ENCODE data around the gene YBEY.

YBEY gene

GRCh38 chr21:46253610-46254124, 32.5 kb upstream of the YBEY start:
- H3K9me3 ChIP-seq (ENCODE audit: control insufficient read depth, insufficient read depth, low read length), result no peaks in the 10 kb centered on the region
- no peaks in the 10 kb centered on the region for H3K4me1 ChIP-seq (ENCODE audit: insufficient read depth, low read length)
- H3K36me3 ChIP-seq (ENCODE audit: insufficient read depth, low read length), result peaks cover 45% of the 10 kb centered on the region
- H3K9ac ChIP-seq (ENCODE audit: low read depth, low read length), result no peak overlapping the region

- H3K36me3 ChIP-seq (ENCODE audit: insufficient read depth, low read length), result peaks cover 48% of the 10 kb centered on the region
- H3K4me1 ChIP-seq (ENCODE audit: insufficient read depth, low read length), result no peaks in the 10 kb centered on the region
- no peaks in the 10 kb centered on the region for H3K9me3 ChIP-seq (ENCODE audit: control insufficient read depth, insufficient read depth, low read length)
- H3K9ac ChIP-seq (ENCODE audit: low read depth, low read length), result no peak overlapping the region
Observed at GRCh38 chr21:46254208-46254975, 31.8 kb upstream of the YBEY start.

GRCh38 chr21:46255166-46255565, 31.0 kb upstream of the YBEY start:
- H3K4me1 ChIP-seq (ENCODE audit: insufficient read depth, low read length), result no peaks in the 10 kb centered on the region
- peaks cover 50% of the 10 kb centered on the region for H3K36me3 ChIP-seq (ENCODE audit: insufficient read depth, low read length)
- no peak overlapping the region for H3K9ac ChIP-seq (ENCODE audit: low read depth, low read length)
- no peaks in the 10 kb centered on the region for H3K9me3 ChIP-seq (ENCODE audit: control insufficient read depth, insufficient read depth, low read length)

DNA sequence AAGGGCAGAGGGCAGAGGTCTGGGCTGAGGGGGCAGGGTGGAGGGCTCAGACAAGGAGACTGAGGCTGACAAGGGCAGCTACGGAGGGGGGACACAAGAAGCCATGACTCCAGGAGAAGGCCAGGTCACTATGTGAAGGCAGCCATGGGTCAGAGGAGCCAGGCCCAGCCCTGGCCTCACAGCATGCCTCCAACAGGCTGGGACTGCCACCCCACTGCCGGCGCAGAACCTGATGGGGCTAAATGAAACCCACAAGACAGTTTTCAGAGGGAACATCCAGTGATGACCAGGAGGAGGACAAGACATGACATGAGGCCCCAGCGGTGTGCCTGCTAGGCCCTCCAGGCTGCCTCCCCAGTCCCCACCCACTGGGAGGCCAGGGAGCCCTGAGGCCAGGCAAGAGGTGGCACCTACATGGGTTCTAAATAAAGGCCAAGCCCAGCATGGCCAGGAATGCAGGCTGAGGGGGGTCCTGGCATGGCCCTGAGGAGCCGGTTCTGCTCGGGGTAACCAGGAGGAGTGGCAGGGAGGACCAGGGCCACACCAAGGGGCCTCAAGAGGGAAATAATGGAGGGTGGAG, 30.3 kb upstream of the YBEY start:
- H3K9ac ChIP-seq (ENCODE audit: low read depth, low read length), result no peak overlapping the region
- peaks cover 51% of the 10 kb centered on the region for H3K36me3 ChIP-seq (ENCODE audit: insufficient read depth, low read length)
- no peaks in the 10 kb centered on the region for H3K4me1 ChIP-seq (ENCODE audit: insufficient read depth, low read length)
- H3K9me3 ChIP-seq (ENCODE audit: control insufficient read depth, insufficient read depth, low read length), result no peaks in the 10 kb centered on the region

DNA sequence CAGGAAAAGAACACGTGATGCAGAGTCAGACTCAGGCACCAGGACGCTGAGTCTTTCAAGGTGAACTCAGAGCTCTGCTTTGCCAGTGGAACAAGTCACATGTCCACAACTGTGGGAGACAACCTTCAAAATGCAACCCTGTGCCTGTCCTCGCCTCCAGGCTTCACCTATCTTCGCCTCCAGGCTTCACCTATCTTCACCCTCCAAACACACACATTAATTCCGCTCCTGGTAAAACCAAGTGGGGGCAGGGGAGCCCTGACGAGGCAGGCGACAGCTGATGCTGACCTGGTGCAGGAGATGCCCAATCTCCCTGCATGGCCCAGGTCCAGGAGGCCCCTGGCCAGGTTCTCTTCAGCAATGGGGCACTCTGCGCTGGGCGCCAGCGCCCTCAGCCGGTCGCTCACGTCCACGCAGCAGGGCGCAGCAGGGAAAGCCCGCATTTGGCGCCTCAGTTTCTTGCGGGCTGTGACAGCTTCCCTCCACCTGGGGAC, 29.6 kb upstream of the YBEY start:
- Histone ChIP-seq H3K36me3 (ENCODE audit: insufficient read depth, low read length) (peaks cover 52% of the 10 kb centered on the region), H3K9me3 (ENCODE audit: control insufficient read depth, insufficient read depth, low read length) (no peaks in the 10 kb centered on the region), H3K4me1 (ENCODE audit: insufficient read depth, low read length) (no peaks in the 10 kb centered on the region), H3K9ac (ENCODE audit: low read depth, low read length) (no peak overlapping the region)

DNA sequence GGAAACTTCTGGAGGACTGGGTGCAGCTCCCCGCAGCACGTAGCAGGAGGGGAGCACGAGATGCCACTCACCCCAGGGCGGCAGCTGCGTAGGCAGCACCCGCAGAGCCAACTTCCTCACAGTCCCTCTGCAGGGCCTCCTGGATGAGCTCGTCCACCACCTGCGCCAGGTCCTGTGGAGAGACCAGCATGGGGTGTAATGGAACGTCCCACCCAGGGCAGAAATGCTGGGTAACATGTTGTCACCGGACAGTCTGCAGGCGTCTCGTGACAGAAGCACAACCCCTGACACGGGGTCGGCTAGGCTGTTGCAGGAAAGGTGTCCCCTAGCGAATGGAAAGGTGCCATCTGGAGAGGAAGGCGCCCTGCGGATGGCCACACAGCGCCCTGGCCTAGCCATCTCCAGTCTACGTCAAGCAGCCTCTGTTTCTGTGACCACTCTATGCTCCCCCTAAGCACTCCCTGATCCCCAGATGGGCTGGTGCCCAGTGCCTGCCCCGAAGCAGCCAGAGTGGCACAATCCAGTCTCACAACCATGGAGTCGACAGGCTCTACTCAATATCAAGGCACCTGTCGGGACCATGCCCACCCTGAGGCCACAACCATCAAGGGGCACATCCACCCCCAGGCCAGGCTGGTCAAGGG, 22.0 kb upstream of the YBEY start:
- Histone ChIP-seq H3K4me1 (ENCODE audit: insufficient read depth, low read length) (no peaks in the 10 kb centered on the region), H3K9me3 (ENCODE audit: control insufficient read depth, insufficient read depth, low read length) (no peaks in the 10 kb centered on the region), H3K36me3 (ENCODE audit: insufficient read depth, low read length) (peaks cover 25% of the 10 kb centered on the region), H3K9ac (ENCODE audit: low read depth, low read length) (no peak overlapping the region)

- H3K4me1 ChIP-seq (ENCODE audit: insufficient read depth, low read length), result no peaks in the 10 kb centered on the region
- no peak overlapping the region for H3K9ac ChIP-seq (ENCODE audit: low read depth, low read length)
- no peaks in the 10 kb centered on the region for H3K9me3 ChIP-seq (ENCODE audit: control insufficient read depth, insufficient read depth, low read length)
- peaks cover 30% of the 10 kb centered on the region for H3K36me3 ChIP-seq (ENCODE audit: insufficient read depth, low read length)
Observed at GRCh38 chr21:46264690-46265144, 21.4 kb upstream of the YBEY start.

DNA sequence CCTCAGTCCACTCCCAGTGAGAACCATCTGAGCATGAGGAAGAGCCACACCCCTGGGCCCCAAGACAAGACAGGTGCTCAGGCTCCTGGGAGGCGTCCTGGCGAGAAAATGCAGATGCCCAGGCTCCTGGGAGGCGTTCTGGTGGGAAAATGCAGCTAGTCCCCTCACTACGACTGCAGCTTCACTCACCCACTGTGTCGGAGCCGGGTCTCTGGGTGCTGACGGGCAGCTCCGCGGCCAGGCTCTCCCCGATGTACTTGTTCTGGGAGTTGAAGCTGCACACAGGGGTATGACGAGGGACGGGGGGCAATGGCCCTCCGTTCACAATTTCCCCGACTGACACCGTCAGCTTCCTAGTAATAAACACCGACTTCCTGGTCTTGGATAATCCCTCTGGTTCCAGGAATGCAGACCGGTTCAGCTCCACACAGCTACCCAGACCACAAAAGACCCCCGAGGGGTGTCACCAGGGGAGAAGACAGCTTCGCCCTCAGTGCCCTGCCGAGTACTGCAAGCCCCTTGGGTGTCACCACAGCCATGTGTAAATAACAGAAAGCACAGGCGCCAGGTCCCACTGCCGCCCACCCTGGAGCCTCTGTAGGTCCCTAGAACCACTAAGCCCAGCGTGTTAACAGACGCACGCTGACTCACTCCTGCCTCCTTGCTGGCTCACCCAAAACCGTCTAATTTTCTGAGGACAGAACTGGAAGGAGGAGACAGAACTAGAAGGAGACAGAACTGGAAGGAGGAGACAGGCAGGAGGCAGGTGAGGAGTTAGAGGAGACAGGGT, 20.2 kb upstream of the YBEY start:
- no peaks in the 10 kb centered on the region for H3K9me3 ChIP-seq (ENCODE audit: control insufficient read depth, insufficient read depth, low read length)
- peaks cover 29% of the 10 kb centered on the region for H3K36me3 ChIP-seq (ENCODE audit: insufficient read depth, low read length)
- H3K4me1 ChIP-seq (ENCODE audit: insufficient read depth, low read length), result no peaks in the 10 kb centered on the region
- no peak overlapping the region for H3K9ac ChIP-seq (ENCODE audit: low read depth, low read length)

GRCh38 chr21:46266946-46267345, 19.2 kb upstream of the YBEY start:
- H3K9ac ChIP-seq (ENCODE audit: low read depth, low read length), result no peak overlapping the region
- H3K4me1 ChIP-seq (ENCODE audit: insufficient read depth, low read length), result no peaks in the 10 kb centered on the region
- peaks cover 30% of the 10 kb centered on the region for H3K36me3 ChIP-seq (ENCODE audit: insufficient read depth, low read length)
- no peaks in the 10 kb centered on the region for H3K9me3 ChIP-seq (ENCODE audit: control insufficient read depth, insufficient read depth, low read length)

- peaks cover 37% of the 10 kb centered on the region for H3K36me3 ChIP-seq (ENCODE audit: insufficient read depth, low read length)
Observed at GRCh38 chr21:46268371-46268770, 17.8 kb upstream of the YBEY start.

GRCh38 chr21:46269466-46269865, 16.7 kb upstream of the YBEY start:
- Histone ChIP-seq H3K4me1 (ENCODE audit: insufficient read depth, low read length) (no peaks in the 10 kb centered on the region), H3K36me3 (ENCODE audit: insufficient read depth, low read length) (peaks cover 40% of the 10 kb centered on the region), H3K9ac (ENCODE audit: low read depth, low read length) (no peak overlapping the region), H3K9me3 (ENCODE audit: control insufficient read depth, insufficient read depth, low read length) (no peaks in the 10 kb centered on the region)

More at GRCh38 chr21:46268371-46268770, 17.8 kb upstream of the YBEY start:
- Histone ChIP-seq H3K4me1 (ENCODE audit: insufficient read depth, low read length) (no peaks in the 10 kb centered on the region), H3K9me3 (ENCODE audit: control insufficient read depth, insufficient read depth, low read length) (no peaks in the 10 kb centered on the region), H3K9ac (ENCODE audit: low read depth, low read length) (no peak overlapping the region)

GRCh38 chr21:46273341-46273740, 12.8 kb upstream of the YBEY start:
- no peaks in the 10 kb centered on the region for H3K9me3 ChIP-seq (ENCODE audit: control insufficient read depth, insufficient read depth, low read length)
- peaks cover 48% of the 10 kb centered on the region for H3K36me3 ChIP-seq (ENCODE audit: insufficient read depth, low read length)
- H3K9ac ChIP-seq (ENCODE audit: low read depth, low read length), result no peak overlapping the region
- H3K4me1 ChIP-seq (ENCODE audit: insufficient read depth, low read length), result no peaks in the 10 kb centered on the region

DNA sequence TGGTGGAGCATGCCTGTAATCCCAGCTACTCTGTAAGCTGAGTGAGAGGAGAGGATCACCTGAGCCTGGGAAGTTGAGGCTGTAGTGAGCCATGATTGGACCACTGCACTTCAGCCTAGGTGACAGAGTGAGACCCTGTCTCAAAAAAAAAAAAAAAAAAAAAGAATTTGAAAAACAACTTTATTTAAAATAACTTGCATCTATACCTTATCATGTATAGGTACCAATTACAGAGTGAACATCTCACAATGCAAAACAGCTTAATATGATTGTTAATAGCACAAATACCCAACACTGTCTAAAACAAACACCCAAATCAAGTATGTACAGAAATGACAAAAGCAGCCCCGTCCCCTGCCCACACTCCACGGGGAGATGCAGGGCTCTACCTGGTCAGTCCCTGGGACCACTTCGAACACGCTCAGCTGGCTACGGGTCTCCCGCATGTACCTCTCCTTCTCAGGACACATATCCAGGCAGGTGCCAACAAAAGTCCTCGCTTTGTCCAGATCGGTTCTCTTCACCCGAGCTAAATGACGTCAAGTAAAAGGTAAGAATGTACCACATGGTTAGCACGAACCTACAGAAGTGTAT, 11.2 kb upstream of the YBEY start:
- H3K36me3 ChIP-seq (ENCODE audit: insufficient read depth, low read length), result peaks cover 45% of the 10 kb centered on the region
- no peaks in the 10 kb centered on the region for H3K9me3 ChIP-seq (ENCODE audit: control insufficient read depth, insufficient read depth, low read length)
- no peaks in the 10 kb centered on the region for H3K4me1 ChIP-seq (ENCODE audit: insufficient read depth, low read length)
- H3K9ac ChIP-seq (ENCODE audit: low read depth, low read length), result no peak overlapping the region

Measured in ES-I3 (cell line).